Epidermal melanocyte (primary cell): ENCODE data around the gene RPS28.
"Not testable (repeated sequence)": the region's sequence is repeated elsewhere in the genome, so short reads cannot be mapped to it uniquely, and the experiment has no call there.

Source experiments
- DNase-seq: peaks from one replicate; pipeline ENCODE4 v3.0.0; 2011; ENCODE audit warnings: low spot score; ENCODE audit not compliant: insufficient read length

Gene RPS28

GRCh38 chr19:8341504-8341903 is 20.2 kb downstream of the RPS28 start:
- DNase-seq: not testable (repeated sequence)

- no peak for DNase-seq
These were observed 21.0 kb downstream of the RPS28 start for GRCh38 chr19:8342316-8342683.

GRCh38 chr19:8342684-8343482 is 21.6 kb downstream of the RPS28 start, which contains the start of gene KANK3:
KANK3 (minus strand) TSS chr19:8343262; CDS start chr19:8337828, 5,434 bp downstream.
- peak; percentile 98 for DNase-seq

- no peak for DNase-seq
These were observed 22.2 kb downstream of the RPS28 start for GRCh38 chr19:8343483-8343844.

GRCh38 chr19:8349629-8350372 is 28.5 kb downstream of the RPS28 start:
- DNase-seq: not testable (repeated sequence)

GRCh38 chr19:8352134-8352827 is 31.0 kb downstream of the RPS28 start:
- no peak for DNase-seq

- DNase-seq: not testable (repeated sequence)
These were observed 31.5 kb downstream of the RPS28 start for GRCh38 chr19:8352845-8353244.

GRCh38 chr19:8355631-8356402 is 34.5 kb downstream of the RPS28 start:
- peak; percentile 9 for DNase-seq

- no peak for DNase-seq
These were observed 35.8 kb downstream of the RPS28 start for GRCh38 chr19:8357007-8357521.

- DNase-seq: no peak
These were observed 37.7 kb downstream of the RPS28 start for GRCh38 chr19:8358948-8359347.

- no peak for DNase-seq
These were observed 38.9 kb downstream of the RPS28 start for GRCh38 chr19:8360196-8360595.

GRCh38 chr19:8361921-8362793 is 40.9 kb downstream of the RPS28 start:
- DNase-seq: peak; percentile 81

- DNase-seq: peak; percentile 79
These were observed 42.8 kb downstream of the RPS28 start, which contains the start of gene ANGPTL4 for GRCh38 chr19:8363803-8364771. ANGPTL4 (plus strand) TSS chr19:8364155; CDS start chr19:8364322, 167 bp downstream.

- DNase-seq: no peak
These were observed 44.9 kb downstream of the RPS28 start for GRCh38 chr19:8366121-8366581.

- DNase-seq: no peak
These were observed 45.6 kb downstream of the RPS28 start for GRCh38 chr19:8366961-8367326.

- DNase-seq: peak; percentile 99
These were observed 46.2 kb downstream of the RPS28 start for GRCh38 chr19:8367327-8368001.

GRCh38 chr19:8370176-8371010 is 49.1 kb downstream of the RPS28 start:
- DNase-seq: no peak
